WTC11 (cell line): Measurements from ENCODE around the gene TREX2. TPM values are rescaled to one million over a fixed set of nuclear protein-coding genes. Genes with fewer than 3 reads are reported as not detected.

Experiments used
- ATAC-seq: fragments of 200-7000 bp; cut with Tn5 transposase; 2 replicates; pipeline ENCODE4 v1.10.0; 2021; ENCODE audit warnings: mild to moderate bottlenecking, moderate library complexity
- CTCF ChIA-PET: fragments of 300-600 bp; sonication (Branson Sonifier 250); formaldehyde crosslinking; loops from one replicate; lab custom pipeline; 2021; ENCODE audit warnings: antibody characterized with exemption; lab: Charles Lee
- POLR2A ChIA-PET: fragments of 350-600 bp; sonication (Branson Sonifier 250); formaldehyde crosslinking; loops from one replicate; lab custom pipeline; 2021; ENCODE audit warnings: antibody characterized with exemption; lab: Charles Lee
- DNase-seq: peaks from one replicate; pipeline ENCODE4 v3.0.0; 2021; ENCODE audit warnings: low spot score
- H3K27ac Mint-ChIP-seq: 2 replicates; pipeline ENCODE4 v1.8.0; 2021; ENCODE audit warnings: mixed read lengths
- H3K27me3 Mint-ChIP-seq: 2 replicates; pipeline ENCODE4 v1.8.0; 2021; ENCODE audit warnings: low read depth, mild to moderate bottlenecking, moderate library complexity, mixed read lengths
- H3K36me3 Mint-ChIP-seq: 2 replicates; pipeline ENCODE4 v1.8.0; 2021; ENCODE audit warnings: mixed read lengths
- H3K4me1 Mint-ChIP-seq: 2 replicates; pipeline ENCODE4 v1.8.0; 2022; ENCODE audit warnings: mixed read lengths
- H3K4me3 Mint-ChIP-seq: 2 replicates; pipeline ENCODE4 v1.8.0; 2021; ENCODE audit warnings: mild to moderate bottlenecking, moderate library complexity, mixed read lengths
- H3K9me3 Mint-ChIP-seq: 2 replicates; pipeline ENCODE4 v1.8.0; 2021; ENCODE audit warnings: mixed read lengths
- CREM ChIP-seq: sonication (generic); formaldehyde crosslinking; IDR thresholded peaks from 2 replicates; pipeline ENCODE4 v1.8.1; 2022; ENCODE audit warnings: mild to moderate bottlenecking, missing genetic modification reagents, moderate library complexity
- E2F5 ChIP-seq: sonication (generic); formaldehyde crosslinking; IDR thresholded peaks from 2 replicates; pipeline ENCODE4 v1.8.1; 2022; ENCODE audit warnings: mild to moderate bottlenecking, moderate library complexity, missing genetic modification reagents
- ESRRA ChIP-seq: sonication (generic); formaldehyde crosslinking; IDR thresholded peaks from 2 replicates; pipeline ENCODE4 v1.8.1; 2022; ENCODE audit warnings: mild to moderate bottlenecking, missing genetic modification reagents, borderline replicate concordance
- FOXK1 ChIP-seq: sonication (generic); formaldehyde crosslinking; IDR thresholded peaks from 2 replicates; pipeline ENCODE4 v1.8.0; 2022; ENCODE audit warnings: mild to moderate bottlenecking, moderate library complexity, missing genetic modification reagents
- HMGA2 ChIP-seq: fragments of 250-450 bp; sonication (Bioruptor Pico); IDR thresholded peaks from 2 replicates; pipeline ENCODE4 v1.4.0; 2021; ENCODE audit warnings: mild to moderate bottlenecking, moderate library complexity
- JAZF1 ChIP-seq: fragments of 250-450 bp; sonication (Bioruptor Pico); IDR thresholded peaks from 2 replicates; pipeline ENCODE4 v1.9.0; 2021; ENCODE audit warnings: moderate library complexity, mild to moderate bottlenecking, inconsistent platforms
- JUN ChIP-seq: sonication (generic); formaldehyde crosslinking; IDR thresholded peaks from 2 replicates; pipeline ENCODE4 v1.8.0; 2023; ENCODE audit warnings: mild to moderate bottlenecking, missing genetic modification reagents
- MXD4 ChIP-seq: fragments of 250-450 bp; sonication (Bioruptor Pico); IDR thresholded peaks from 2 replicates; pipeline ENCODE4 v1.8.0; 2021; ENCODE audit warnings: mild to moderate bottlenecking, moderate library complexity, borderline replicate concordance
- NFATC4 ChIP-seq: fragments of 250-450 bp; sonication (Bioruptor Pico); IDR thresholded peaks from 2 replicates; pipeline ENCODE4 v1.9.0; 2021; ENCODE audit warnings: mild to moderate bottlenecking
- NFE2L1 ChIP-seq: sonication (generic); formaldehyde crosslinking; IDR thresholded peaks from 2 replicates; pipeline ENCODE4 v1.8.1; 2023; ENCODE audit warnings: missing genetic modification reagents
- NFYB ChIP-seq: sonication (generic); formaldehyde crosslinking; conservative IDR thresholded peaks from 2 replicates; pipeline ENCODE4 v1.8.0; 2022; ENCODE audit warnings: low read depth, missing genetic modification reagents
- NR1H2 ChIP-seq: sonication (generic); formaldehyde crosslinking; IDR thresholded peaks from 2 replicates; pipeline ENCODE4 v1.9.0; 2021; ENCODE audit warnings: mild to moderate bottlenecking, moderate library complexity, missing genetic modification reagents
- RELA ChIP-seq: sonication (generic); formaldehyde crosslinking; IDR thresholded peaks from 2 replicates; pipeline ENCODE4 v1.8.1; 2022; ENCODE audit warnings: missing genetic modification reagents, mild to moderate bottlenecking, borderline replicate concordance
- USF2 ChIP-seq: sonication (generic); formaldehyde crosslinking; IDR thresholded peaks from 2 replicates; pipeline ENCODE4 v1.8.1; 2023; ENCODE audit warnings: mild to moderate bottlenecking, missing genetic modification reagents, moderate library complexity
- ZNF121 ChIP-seq: sonication (generic); formaldehyde crosslinking; IDR thresholded peaks from 2 replicates; pipeline ENCODE4 v1.8.0; 2023; ENCODE audit warnings: missing genetic modification reagents
- ZNF317 ChIP-seq: sonication (generic); formaldehyde crosslinking; IDR thresholded peaks from 2 replicates; pipeline ENCODE4 v1.8.1; 2023; ENCODE audit warnings: low read depth, mild to moderate bottlenecking, moderate library complexity, missing genetic modification reagents, borderline replicate concordance
- ZNF423 ChIP-seq: fragments of 250-450 bp; sonication (Bioruptor Pico); IDR thresholded peaks from 2 replicates; pipeline ENCODE4 v2.1.2; 2022; ENCODE audit warnings: mild to moderate bottlenecking, moderate library complexity
- ZNF532 ChIP-seq: fragments of 250-450 bp; sonication (Bioruptor Pico); IDR thresholded peaks from 2 replicates; pipeline ENCODE4 v1.9.0; 2021; ENCODE audit warnings: mild to moderate bottlenecking, borderline replicate concordance
- total RNA-seq: library from RNA; stranded (reverse); gene quantifications from 3 replicates; pipeline ENCODE4 v1.2.3, GENCODE V29; 2021
- TF ChIP-seq, protein P1 (sequence below): fragments of 250-450 bp; sonication (Bioruptor Pico); IDR thresholded peaks from 2 replicates; pipeline ENCODE4 v1.9.0; 2021; ENCODE audit warnings: mild to moderate bottlenecking
- TF ChIP-seq, protein P2 (sequence below): sonication (generic); formaldehyde crosslinking; IDR thresholded peaks from 2 replicates; pipeline ENCODE4 v1.8.0; 2022; ENCODE audit warnings: mild to moderate bottlenecking, missing genetic modification reagents
- TF ChIP-seq, protein P3 (sequence below): fragments of 250-450 bp; sonication (Bioruptor Pico); IDR thresholded peaks from 2 replicates; pipeline ENCODE4 v1.9.0; 2021; ENCODE audit warnings: mild to moderate bottlenecking

Gene TREX2
- total RNA-seq, 1 experiment from 2014 or later: 1.5 TPM

DNA sequence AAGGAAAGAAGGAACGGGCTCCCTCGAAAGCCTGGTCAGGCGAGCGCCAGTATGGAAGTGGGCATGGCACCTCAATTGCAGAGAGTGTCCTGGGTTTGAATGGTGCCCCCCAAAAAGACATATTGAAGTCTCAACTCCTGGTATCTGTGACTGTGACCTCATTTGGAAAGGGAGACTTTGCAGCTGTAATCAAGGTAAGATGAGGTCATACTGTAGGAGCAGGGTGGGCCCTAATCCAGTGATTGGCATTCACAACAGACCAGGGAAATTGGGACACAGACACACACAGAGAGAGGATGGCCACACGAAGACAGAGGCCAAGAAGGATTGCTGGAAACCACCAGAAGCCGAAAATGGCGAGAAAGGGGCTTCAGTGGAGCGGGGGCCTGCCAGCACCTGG lies 28.2 kb downstream of the TREX2 start:
- ChIA-PET POLR2A (no interaction called here), CTCF (interaction anchor here (1.0 to 1.2 kb wide), 2 partner anchors 23 to 43 kb away, joined by 3 read pairs; no protein-coding TSS in a partner anchor)
- peaks cover 1% of the 10 kb centered on the region for H3K27me3 Mint-ChIP-seq
- no peak overlapping the region for H3K4me3 Mint-ChIP-seq
- ATAC-seq (no peak), DNase-seq (no peak)
- H3K27ac Mint-ChIP-seq: no peak overlapping the region
- peaks cover 9% of the 10 kb centered on the region; the same call in 1 of the 2 replicates for H3K4me1 Mint-ChIP-seq
- TF ChIP-seq NFE2L1 (no peak), ZNF317 (CRISPR knock-in tag) (no peak), ESRRA (CRISPR knock-in tag) (no peak), CREM (CRISPR knock-in tag) (no peak), NFATC4 (CRISPR knock-in tag) (no peak), ZNF423 (CRISPR knock-in tag) (no peak)
- no peaks in the 10 kb centered on the region for H3K36me3 Mint-ChIP-seq
- H3K9me3 Mint-ChIP-seq: no peaks in the 10 kb centered on the region

GRCh38 chrX:153416781-153417450 lies 28.9 kb downstream of the TREX2 start:
- Mint-ChIP-seq H3K9me3 (no peaks in the 10 kb centered on the region), H3K27ac (no peak overlapping the region), H3K36me3 (no peaks in the 10 kb centered on the region), H3K4me1 (peaks cover 11% of the 10 kb centered on the region), H3K27me3 (peaks cover 8% of the 10 kb centered on the region), H3K4me3 (no peak overlapping the region)
- ATAC-seq (no peak), DNase-seq (no peak)
- ChIA-PET CTCF (interaction anchor here (1.1 kb wide), 1 partner anchor 44 kb away, joined by 4 read pairs; no protein-coding TSS in a partner anchor), POLR2A (no interaction called here)
- TF ChIP-seq HMGA2 (CRISPR knock-in tag): no peak
- TF ChIP-seq USF2: peak; percentile 48

- peaks cover 19% of the 10 kb centered on the region for H3K27me3 Mint-ChIP-seq
- no peak for ATAC-seq
- no peak overlapping the region for H3K27ac Mint-ChIP-seq
- no peak for DNase-seq
- POLR2A ChIA-PET: no interaction called here
- H3K36me3 Mint-ChIP-seq: no peaks in the 10 kb centered on the region
- peaks cover 17% of the 10 kb centered on the region for H3K4me1 Mint-ChIP-seq
- CTCF ChIA-PET: no interaction called here
- no peaks in the 10 kb centered on the region for H3K9me3 Mint-ChIP-seq
- H3K4me3 Mint-ChIP-seq: no peak overlapping the region
- no peak for TF ChIP-seq E2F5
- TF ChIP-seq, protein P1, sequence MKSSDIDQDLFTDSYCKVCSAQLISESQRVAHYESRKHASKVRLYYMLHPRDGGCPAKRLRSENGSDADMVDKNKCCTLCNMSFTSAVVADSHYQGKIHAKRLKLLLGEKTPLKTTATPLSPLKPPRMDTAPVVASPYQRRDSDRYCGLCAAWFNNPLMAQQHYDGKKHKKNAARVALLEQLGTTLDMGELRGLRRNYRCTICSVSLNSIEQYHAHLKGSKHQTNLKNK (CRISPR knock-in tag): no peak
- no peak for TF ChIP-seq NR1H2 (CRISPR knock-in tag)
- no peak for TF ChIP-seq ZNF532 (CRISPR knock-in tag)
- TF ChIP-seq NFYB: no peak
- no peak for TF ChIP-seq FOXK1
- TF ChIP-seq CREM (CRISPR knock-in tag): no peak
- TF ChIP-seq, protein P2, sequence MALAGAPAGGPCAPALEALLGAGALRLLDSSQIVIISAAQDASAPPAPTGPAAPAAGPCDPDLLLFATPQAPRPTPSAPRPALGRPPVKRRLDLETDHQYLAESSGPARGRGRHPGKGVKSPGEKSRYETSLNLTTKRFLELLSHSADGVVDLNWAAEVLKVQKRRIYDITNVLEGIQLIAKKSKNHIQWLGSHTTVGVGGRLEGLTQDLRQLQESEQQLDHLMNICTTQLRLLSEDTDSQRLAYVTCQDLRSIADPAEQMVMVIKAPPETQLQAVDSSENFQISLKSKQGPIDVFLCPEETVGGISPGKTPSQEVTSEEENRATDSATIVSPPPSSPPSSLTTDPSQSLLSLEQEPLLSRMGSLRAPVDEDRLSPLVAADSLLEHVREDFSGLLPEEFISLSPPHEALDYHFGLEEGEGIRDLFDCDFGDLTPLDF (CRISPR knock-in tag): no peak
- no peak for TF ChIP-seq JUN (CRISPR knock-in tag)
- TF ChIP-seq ESRRA (CRISPR knock-in tag): no peak
- TF ChIP-seq MXD4 (CRISPR knock-in tag): no peak
- no peak for TF ChIP-seq JAZF1 (CRISPR knock-in tag)
- TF ChIP-seq, protein P3, sequence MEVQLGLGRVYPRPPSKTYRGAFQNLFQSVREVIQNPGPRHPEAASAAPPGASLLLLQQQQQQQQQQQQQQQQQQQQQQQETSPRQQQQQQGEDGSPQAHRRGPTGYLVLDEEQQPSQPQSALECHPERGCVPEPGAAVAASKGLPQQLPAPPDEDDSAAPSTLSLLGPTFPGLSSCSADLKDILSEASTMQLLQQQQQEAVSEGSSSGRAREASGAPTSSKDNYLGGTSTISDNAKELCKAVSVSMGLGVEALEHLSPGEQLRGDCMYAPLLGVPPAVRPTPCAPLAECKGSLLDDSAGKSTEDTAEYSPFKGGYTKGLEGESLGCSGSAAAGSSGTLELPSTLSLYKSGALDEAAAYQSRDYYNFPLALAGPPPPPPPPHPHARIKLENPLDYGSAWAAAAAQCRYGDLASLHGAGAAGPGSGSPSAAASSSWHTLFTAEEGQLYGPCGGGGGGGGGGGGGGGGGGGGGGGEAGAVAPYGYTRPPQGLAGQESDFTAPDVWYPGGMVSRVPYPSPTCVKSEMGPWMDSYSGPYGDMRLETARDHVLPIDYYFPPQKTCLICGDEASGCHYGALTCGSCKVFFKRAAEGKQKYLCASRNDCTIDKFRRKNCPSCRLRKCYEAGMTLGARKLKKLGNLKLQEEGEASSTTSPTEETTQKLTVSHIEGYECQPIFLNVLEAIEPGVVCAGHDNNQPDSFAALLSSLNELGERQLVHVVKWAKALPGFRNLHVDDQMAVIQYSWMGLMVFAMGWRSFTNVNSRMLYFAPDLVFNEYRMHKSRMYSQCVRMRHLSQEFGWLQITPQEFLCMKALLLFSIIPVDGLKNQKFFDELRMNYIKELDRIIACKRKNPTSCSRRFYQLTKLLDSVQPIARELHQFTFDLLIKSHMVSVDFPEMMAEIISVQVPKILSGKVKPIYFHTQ (CRISPR knock-in tag): no peak
- no peak for TF ChIP-seq ZNF121
- TF ChIP-seq RELA (CRISPR knock-in tag): no peak
- no peak for TF ChIP-seq NFATC4 (CRISPR knock-in tag)
Observed at GRCh38 chrX:153414856-153415510, 30.9 kb downstream of the TREX2 start.
